Measurements from ENCODE around the gene ADAMTSL4. TPM values are rescaled to one million over a fixed set of nuclear protein-coding genes. Genes with fewer than 3 reads are reported as not detected.

ADAMTSL4 gene
- total and polyA plus RNA-seq, 9 of the 15 experiments (the other 6 are each of a cell fraction or from before 2014, with no cell fraction given) = 12.7 to 212 (median 35.6) TPM

DNA sequence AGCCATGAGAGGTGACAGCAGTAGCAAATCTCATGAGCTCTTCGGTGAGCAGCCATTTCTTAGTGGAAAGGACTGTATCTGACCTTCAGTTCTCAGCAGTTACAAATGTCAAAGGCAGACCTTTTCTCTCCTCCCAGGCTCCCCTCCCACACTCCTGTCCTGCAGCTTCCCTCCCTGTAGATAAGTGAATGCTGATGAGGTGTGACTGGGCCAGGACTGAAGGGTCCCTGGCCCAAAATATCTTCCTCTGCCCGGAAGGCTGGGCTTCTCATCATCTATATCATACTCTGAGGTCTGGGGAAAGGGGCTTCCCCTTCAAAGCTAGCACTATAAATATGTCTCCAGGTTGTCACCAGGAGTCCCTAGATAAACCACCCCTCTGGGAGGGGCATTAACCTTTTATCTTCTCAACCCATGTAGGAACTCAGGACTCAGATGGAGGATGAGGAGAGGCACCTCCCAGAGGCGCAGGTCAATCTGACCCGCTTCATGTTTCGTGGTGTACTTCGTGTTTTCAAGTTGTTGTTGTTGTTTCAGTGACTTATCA, 3.6 kb upstream of the ADAMTSL4 start (continued):
- 0 out of 2 replicates have a peak, but pooled peaks have one; percentile 52 for TF ChIP-seq L3MBTL2 (IDR thresholded peaks at IDR 0.05)
- TF ChIP-seq MEF2D (tag; conservative IDR thresholded peaks at IDR 0.05; ENCODE audit: low read depth) = peak; percentile 84
- TF ChIP-seq, protein P1, sequence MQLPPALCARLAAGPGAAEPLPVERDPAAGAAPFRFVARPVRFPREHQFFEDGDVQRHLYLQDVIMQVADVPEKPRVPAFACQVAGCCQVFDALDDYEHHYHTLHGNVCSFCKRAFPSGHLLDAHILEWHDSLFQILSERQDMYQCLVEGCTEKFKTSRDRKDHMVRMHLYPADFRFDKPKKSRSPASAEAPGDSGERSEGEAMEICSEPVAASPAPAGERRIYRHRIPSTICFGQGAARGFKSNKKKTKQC (CRISPR knock-in tag; IDR thresholded peaks at IDR 0.05) = peak; percentile 68; the same call in 1 of the 2 replicates
- TF ChIP-seq, protein P2, sequence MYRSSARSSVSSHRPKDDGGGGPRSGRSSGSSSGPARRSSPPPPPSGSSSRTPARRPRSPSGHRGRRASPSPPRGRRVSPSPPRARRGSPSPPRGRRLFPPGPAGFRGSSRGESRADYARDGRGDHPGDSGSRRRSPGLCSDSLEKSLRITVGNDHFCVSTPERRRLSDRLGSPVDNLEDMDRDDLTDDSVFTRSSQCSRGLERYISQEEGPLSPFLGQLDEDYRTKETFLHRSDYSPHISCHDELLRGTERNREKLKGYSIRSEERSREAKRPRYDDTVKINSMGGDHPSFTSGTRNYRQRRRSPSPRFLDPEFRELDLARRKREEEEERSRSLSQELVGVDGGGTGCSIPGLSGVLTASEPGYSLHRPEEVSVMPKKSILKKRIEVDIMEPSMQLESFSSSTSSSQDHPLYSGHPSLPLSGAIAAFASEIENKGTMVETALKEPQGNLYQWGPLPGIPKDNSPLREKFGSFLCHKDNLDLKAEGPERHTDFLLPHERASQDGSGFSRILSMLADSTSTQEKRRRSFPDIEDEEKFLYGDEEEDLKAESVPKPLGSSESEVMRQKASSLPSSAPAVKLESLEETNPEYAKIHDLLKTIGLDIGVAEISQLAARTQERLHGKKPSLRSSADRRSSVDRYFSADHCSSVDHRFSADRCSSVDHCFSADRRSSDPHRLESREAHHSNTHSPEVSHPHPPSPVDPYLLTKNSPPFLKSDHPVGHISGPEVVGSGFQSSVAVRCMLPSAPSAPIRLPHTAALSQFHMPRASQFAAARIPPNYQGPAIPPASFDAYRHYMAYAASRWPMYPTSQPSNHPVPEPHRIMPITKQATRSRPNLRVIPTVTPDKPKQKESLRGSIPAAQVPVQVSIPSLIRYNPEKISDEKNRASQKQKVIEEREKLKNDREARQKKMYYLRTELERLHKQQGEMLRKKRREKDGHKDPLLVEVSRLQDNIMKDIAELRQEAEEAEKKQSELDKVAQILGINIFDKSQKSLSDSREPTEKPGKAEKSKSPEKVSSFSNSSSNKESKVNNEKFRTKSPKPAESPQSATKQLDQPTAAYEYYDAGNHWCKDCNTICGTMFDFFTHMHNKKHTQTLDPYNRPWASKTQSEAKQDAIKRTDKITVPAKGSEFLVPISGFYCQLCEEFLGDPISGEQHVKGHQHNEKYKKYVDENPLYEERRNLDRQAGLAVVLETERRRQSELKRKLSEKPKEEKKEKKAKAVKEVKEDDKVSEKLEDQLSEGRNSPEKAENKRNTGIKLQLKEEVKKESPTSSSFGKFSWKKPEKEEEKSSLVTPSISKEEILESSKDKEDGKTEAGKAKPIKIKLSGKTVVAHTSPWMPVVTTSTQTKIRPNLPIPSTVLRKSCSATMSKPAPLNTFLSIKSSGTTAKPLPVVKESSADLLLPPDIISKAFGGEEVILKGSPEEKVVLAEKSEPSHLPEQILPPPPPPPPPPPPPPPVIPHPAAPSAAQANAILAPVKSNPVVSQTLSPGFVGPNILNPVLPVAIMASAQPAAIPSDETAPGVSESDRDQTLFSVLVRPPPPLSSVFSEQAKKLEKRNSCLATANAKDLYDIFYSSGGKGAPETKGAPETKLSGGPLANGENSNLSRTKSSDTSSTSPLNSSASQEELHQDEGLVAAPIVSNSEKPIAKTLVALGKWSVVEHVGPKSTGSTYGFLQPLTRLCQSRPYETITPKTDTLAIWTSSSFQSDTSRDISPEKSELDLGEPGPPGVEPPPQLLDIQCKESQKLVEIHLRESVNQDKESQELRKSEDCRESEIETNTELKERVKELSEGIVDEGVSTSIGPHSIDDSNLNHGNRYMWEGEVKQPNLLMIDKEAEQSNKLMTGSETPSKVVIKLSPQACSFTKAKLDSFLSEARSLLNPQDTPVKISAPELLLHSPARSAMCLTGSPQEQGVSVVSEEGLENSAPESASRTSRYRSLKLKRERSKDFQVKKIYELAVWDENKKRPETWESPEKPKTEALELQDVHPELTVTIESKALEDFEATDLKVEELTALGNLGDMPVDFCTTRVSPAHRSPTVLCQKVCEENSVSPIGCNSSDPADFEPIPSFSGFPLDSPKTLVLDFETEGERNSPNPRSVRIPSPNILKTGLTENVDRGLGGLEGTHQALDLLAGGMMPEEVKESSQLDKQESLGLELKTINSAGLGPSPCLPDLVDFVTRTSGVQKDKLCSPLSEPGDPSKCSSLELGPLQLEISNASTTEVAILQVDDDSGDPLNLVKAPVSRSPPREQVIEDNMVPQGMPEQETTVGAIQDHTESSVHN (IDR thresholded peaks at IDR 0.05; ENCODE audit: borderline replicate concordance in 1 of 2, low read depth in 1 of 2) = no peak
- TF ChIP-seq NONO (IDR thresholded peaks at IDR 0.05; ENCODE audit: low read depth in 2 of 2, low read length in 1 of 2) = peak in 1 of 2 experiments; percentile 62; a peak in 1 of 4 replicates
- TF ChIP-seq, protein P3, sequence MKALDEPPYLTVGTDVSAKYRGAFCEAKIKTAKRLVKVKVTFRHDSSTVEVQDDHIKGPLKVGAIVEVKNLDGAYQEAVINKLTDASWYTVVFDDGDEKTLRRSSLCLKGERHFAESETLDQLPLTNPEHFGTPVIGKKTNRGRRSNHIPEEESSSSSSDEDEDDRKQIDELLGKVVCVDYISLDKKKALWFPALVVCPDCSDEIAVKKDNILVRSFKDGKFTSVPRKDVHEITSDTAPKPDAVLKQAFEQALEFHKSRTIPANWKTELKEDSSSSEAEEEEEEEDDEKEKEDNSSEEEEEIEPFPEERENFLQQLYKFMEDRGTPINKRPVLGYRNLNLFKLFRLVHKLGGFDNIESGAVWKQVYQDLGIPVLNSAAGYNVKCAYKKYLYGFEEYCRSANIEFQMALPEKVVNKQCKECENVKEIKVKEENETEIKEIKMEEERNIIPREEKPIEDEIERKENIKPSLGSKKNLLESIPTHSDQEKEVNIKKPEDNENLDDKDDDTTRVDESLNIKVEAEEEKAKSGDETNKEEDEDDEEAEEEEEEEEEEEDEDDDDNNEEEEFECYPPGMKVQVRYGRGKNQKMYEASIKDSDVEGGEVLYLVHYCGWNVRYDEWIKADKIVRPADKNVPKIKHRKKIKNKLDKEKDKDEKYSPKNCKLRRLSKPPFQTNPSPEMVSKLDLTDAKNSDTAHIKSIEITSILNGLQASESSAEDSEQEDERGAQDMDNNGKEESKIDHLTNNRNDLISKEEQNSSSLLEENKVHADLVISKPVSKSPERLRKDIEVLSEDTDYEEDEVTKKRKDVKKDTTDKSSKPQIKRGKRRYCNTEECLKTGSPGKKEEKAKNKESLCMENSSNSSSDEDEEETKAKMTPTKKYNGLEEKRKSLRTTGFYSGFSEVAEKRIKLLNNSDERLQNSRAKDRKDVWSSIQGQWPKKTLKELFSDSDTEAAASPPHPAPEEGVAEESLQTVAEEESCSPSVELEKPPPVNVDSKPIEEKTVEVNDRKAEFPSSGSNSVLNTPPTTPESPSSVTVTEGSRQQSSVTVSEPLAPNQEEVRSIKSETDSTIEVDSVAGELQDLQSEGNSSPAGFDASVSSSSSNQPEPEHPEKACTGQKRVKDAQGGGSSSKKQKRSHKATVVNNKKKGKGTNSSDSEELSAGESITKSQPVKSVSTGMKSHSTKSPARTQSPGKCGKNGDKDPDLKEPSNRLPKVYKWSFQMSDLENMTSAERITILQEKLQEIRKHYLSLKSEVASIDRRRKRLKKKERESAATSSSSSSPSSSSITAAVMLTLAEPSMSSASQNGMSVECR (CRISPR knock-in tag; IDR thresholded peaks at IDR 0.05) = no peak
- peak; percentile 81 for TF ChIP-seq ATF7 (IDR thresholded peaks at IDR 0.05)
- 0 out of 2 replicates have a peak, but pooled peaks have one; percentile 37 for TF ChIP-seq POLR2H (tag; IDR thresholded peaks at IDR 0.05; ENCODE audit: low read depth)
- TF ChIP-seq, protein P4, sequence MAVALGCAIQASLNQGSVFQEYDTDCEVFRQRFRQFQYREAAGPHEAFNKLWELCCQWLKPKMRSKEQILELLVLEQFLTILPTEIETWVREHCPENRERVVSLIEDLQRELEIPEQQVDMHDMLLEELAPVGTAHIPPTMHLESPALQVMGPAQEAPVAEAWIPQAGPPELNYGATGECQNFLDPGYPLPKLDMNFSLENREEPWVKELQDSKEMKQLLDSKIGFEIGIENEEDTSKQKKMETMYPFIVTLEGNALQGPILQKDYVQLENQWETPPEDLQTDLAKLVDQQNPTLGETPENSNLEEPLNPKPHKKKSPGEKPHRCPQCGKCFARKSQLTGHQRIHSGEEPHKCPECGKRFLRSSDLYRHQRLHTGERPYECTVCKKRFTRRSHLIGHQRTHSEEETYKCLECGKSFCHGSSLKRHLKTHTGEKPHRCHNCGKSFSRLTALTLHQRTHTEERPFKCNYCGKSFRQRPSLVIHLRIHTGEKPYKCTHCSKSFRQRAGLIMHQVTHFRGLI (CRISPR knock-in tag; IDR thresholded peaks at IDR 0.05) = no peak
- no peak for TF ChIP-seq HDGF (IDR thresholded peaks at IDR 0.05)

Data from K562 (cell line).